GM23338 (cell line): ENCODE data around the gene TPPP3. TPM values are rescaled to one million over a fixed set of nuclear protein-coding genes. Genes with fewer than 3 reads are reported as not detected.

Experiments used
- ATAC-seq: fragments of 200-7000 bp; cut with Tn5 transposase; 3 replicates; pipeline ENCODE4 v1.9.1; 2020
- DNase-seq: peaks from one replicate; pipeline ENCODE4 v3.0.0-alpha.2; 2015; ENCODE audit warnings: low spot score
- H2AFZ ChIP-seq: fragments of 200-600 bp; sonication (generic); 2 replicates; pipeline ENCODE4 v1.8.0; 2016; ENCODE audit warnings: antibody characterized with exemption, mild to moderate bottlenecking, moderate library complexity
- H3F3A ChIP-seq: fragments of 200-600 bp; sonication (generic); replicated peaks from 2 replicates; pipeline ENCODE4 v1.8.0; 2017; ENCODE audit warnings: antibody characterized with exemption, mixed run types, low read depth
- H3K27ac ChIP-seq: fragments of 200-600 bp; sonication (generic); 2 replicates; pipeline ENCODE4 v1.6.1; 2016; ENCODE audit warnings: low read depth
- H3K27me3 ChIP-seq: fragments of 200-600 bp; sonication (generic); 2 replicates; pipeline ENCODE4 v1.8.0; 2016; ENCODE audit warnings: mild to moderate bottlenecking, mixed run types, moderate library complexity; ENCODE audit not compliant: insufficient read depth
- H3K36me3 ChIP-seq: fragments of 200-600 bp; sonication (generic); 2 replicates; pipeline ENCODE4 v1.8.0; 2016; ENCODE audit warnings: mild to moderate bottlenecking; ENCODE audit not compliant: insufficient read depth
- H3K4me1 ChIP-seq: fragments of 200-600 bp; sonication (generic); 2 replicates; pipeline ENCODE4 v1.8.0; 2016; ENCODE audit warnings: mild to moderate bottlenecking, moderate library complexity; ENCODE audit not compliant: insufficient read depth
- H3K4me2 ChIP-seq: fragments of 200-600 bp; sonication (generic); 2 replicates; pipeline ENCODE4 v1.7.1; 2017; ENCODE audit warnings: mixed run types
- H3K4me3 ChIP-seq: fragments of 200-600 bp; sonication (generic); 2 replicates; pipeline ENCODE4 v1.6.1; 2016; ENCODE audit warnings: mixed run types
- H3K79me2 ChIP-seq: fragments of 200-600 bp; sonication (generic); replicated peaks from 2 replicates; pipeline ENCODE4 v1.8.0; 2017; ENCODE audit warnings: mild to moderate bottlenecking; ENCODE audit not compliant: insufficient read depth
- H3K9me2 ChIP-seq: fragments of 200-600 bp; sonication (generic); 2 replicates; pipeline ENCODE4 v1.8.0; 2017; ENCODE audit not compliant: insufficient read depth
- H4K20me1 ChIP-seq: fragments of 200-600 bp; sonication (generic); replicated peaks from 2 replicates; pipeline ENCODE4 v1.8.0; 2017; ENCODE audit warnings: mild to moderate bottlenecking; ENCODE audit not compliant: insufficient read depth
- H3K27ac Mint-ChIP-seq: 2 replicates; pipeline ENCODE4 v1.8.0; 2020; ENCODE audit warnings: inconsistent platforms, mild to moderate bottlenecking, moderate library complexity, mixed read lengths
- H3K27me3 Mint-ChIP-seq: 3 replicates; pipeline ENCODE4 v1.8.0; 2022; ENCODE audit warnings: low read depth, mild to moderate bottlenecking, moderate library complexity, mixed read lengths, inconsistent platforms; ENCODE audit not compliant: insufficient read depth, poor library complexity
- H3K36me3 Mint-ChIP-seq: 3 replicates; pipeline ENCODE4 v1.8.0; 2021; ENCODE audit warnings: low read depth, mild to moderate bottlenecking, inconsistent platforms, moderate library complexity, mixed read lengths
- H3K4me1 Mint-ChIP-seq: 3 replicates; pipeline ENCODE4 v1.8.0; 2020; ENCODE audit warnings: mild to moderate bottlenecking, inconsistent platforms, mixed read lengths
- H3K4me3 Mint-ChIP-seq: 3 replicates; pipeline ENCODE4 v1.8.0; 2021; ENCODE audit warnings: moderate library complexity, mild to moderate bottlenecking, inconsistent platforms, mixed read lengths
- H3K9me3 Mint-ChIP-seq: 3 replicates; pipeline ENCODE4 v1.8.0; 2020; ENCODE audit warnings: moderate library complexity, mild to moderate bottlenecking, inconsistent platforms, mixed read lengths
- REST ChIP-seq: IDR thresholded peaks from one replicate; pipeline ENCODE4 v1.6.1; 2018; ENCODE audit warnings: antibody characterized with exemption; ENCODE audit not compliant: unreplicated experiment
- ZNF114 ChIP-seq: fragments of 250-450 bp; sonication (Bioruptor Pico); IDR thresholded peaks from 2 replicates; pipeline ENCODE4 v1.5.0; 2020; ENCODE audit warnings: mild to moderate bottlenecking, moderate library complexity
- polyA plus RNA-seq: library from polyadenylated mRNA; unstranded; fragments of >200 nt; fragmentation: Nextera tagmentation; extraction: Ambion mirVana; gene quantifications from 2 replicates; pipeline ENCODE4 v1.2.1, GENCODE V29; 2016
- total RNA-seq: library from RNA; depleted of rRNA; stranded (reverse); fragments of >200 nt; shearing (Covaris generic); gene quantifications from 2 replicates; pipeline ENCODE4 v1.2.3, GENCODE V29; 2014
- TF ChIP-seq, protein P1 (sequence below), 2 experiments: fragments of 200-600 bp in 1 of 2; sonication (generic) in 1 of 2; conservative IDR thresholded peaks; 2 replicates each; pipeline versions ENCODE4 v1.5.1 to v1.6.1; 2016 to 2017; ENCODE audit warnings: antibody characterized with exemption in 2 of 2, low read depth in 2 of 2, mild to moderate bottlenecking in 2 of 2, moderate library complexity in 1 of 2

The TPPP3 gene
- total and polyA plus RNA-seq, 2 experiments from 2014 or later: 0.26 to 0.28 TPM

- Histone ChIP-seq H3K27ac (no peak overlapping the region), H4K20me1 (no peaks in the 10 kb centered on the region), H3K36me3 (no peaks in the 10 kb centered on the region), H3K4me2 (no peak overlapping the region), H2AFZ (no peak overlapping the region), H3K79me2 (no peaks in the 10 kb centered on the region), H3F3A (no peaks in the 10 kb centered on the region), H3K27me3 (peaks cover 13% of the 10 kb centered on the region; the same call in 1 of the 2 replicates), H3K9me2 (peaks cover 2% of the 10 kb centered on the region; the same call in 1 of the 2 replicates), H3K4me1 (no peaks in the 10 kb centered on the region), H3K4me3 (no peak overlapping the region)
- Mint-ChIP-seq H3K4me3 (no peak overlapping the region), H3K27ac (no peak overlapping the region), H3K4me1 (no peaks in the 10 kb centered on the region), H3K27me3 (no peaks in the 10 kb centered on the region), H3K9me3 (no peaks in the 10 kb centered on the region), H3K36me3 (no peaks in the 10 kb centered on the region)
- TF ChIP-seq, protein P1, sequence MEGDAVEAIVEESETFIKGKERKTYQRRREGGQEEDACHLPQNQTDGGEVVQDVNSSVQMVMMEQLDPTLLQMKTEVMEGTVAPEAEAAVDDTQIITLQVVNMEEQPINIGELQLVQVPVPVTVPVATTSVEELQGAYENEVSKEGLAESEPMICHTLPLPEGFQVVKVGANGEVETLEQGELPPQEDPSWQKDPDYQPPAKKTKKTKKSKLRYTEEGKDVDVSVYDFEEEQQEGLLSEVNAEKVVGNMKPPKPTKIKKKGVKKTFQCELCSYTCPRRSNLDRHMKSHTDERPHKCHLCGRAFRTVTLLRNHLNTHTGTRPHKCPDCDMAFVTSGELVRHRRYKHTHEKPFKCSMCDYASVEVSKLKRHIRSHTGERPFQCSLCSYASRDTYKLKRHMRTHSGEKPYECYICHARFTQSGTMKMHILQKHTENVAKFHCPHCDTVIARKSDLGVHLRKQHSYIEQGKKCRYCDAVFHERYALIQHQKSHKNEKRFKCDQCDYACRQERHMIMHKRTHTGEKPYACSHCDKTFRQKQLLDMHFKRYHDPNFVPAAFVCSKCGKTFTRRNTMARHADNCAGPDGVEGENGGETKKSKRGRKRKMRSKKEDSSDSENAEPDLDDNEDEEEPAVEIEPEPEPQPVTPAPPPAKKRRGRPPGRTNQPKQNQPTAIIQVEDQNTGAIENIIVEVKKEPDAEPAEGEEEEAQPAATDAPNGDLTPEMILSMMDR (conservative IDR thresholded peaks at IDR 0.05; ENCODE audit: low read depth in 2 of 2): peak; percentile 51 to 66
- no peak for TF ChIP-seq ZNF114 (CRISPR knock-in tag)
- no peak for ATAC-seq
- peak; percentile 47 for DNase-seq
Measured at GRCh38 chr16:67372664-67373063, 20.6 kb downstream of the TPPP3 start.

GRCh38 chr16:67370661-67371060, 22.6 kb downstream of the TPPP3 start:
- H3K4me1 Mint-ChIP-seq: no peaks in the 10 kb centered on the region
- Histone ChIP-seq H4K20me1 (no peaks in the 10 kb centered on the region), H3K4me1 (no peaks in the 10 kb centered on the region), H3K4me3 (no peak overlapping the region), H2AFZ (no peak overlapping the region), H3K27me3 (peaks cover 18% of the 10 kb centered on the region; the same call in 1 of the 2 replicates), H3K36me3 (no peaks in the 10 kb centered on the region), H3K79me2 (no peaks in the 10 kb centered on the region), H3K27ac (no peak overlapping the region), H3K9me2 (peaks cover 2% of the 10 kb centered on the region; the same call in 1 of the 2 replicates), H3K4me2 (no peak overlapping the region), H3F3A (no peaks in the 10 kb centered on the region)
- no peaks in the 10 kb centered on the region for H3K27me3 Mint-ChIP-seq
- no peak overlapping the region for H3K27ac Mint-ChIP-seq
- H3K4me3 Mint-ChIP-seq: no peak overlapping the region
- no peak for TF ChIP-seq REST
- TF ChIP-seq, protein P1 (conservative IDR thresholded peaks at IDR 0.05; ENCODE audit: low read depth in 2 of 2): no peak
- no peak for ATAC-seq
- DNase-seq: no peak
- H3K36me3 Mint-ChIP-seq: no peaks in the 10 kb centered on the region
- no peaks in the 10 kb centered on the region for H3K9me3 Mint-ChIP-seq
